Activated T-cell treated with anti-CD3 and anti-CD28 coated beads, Interleukin-2, amount 50 U/mL, for 4 hours (primary cell): Measurements from ENCODE around the gene MBOAT2. TPM values are rescaled to one million over a fixed set of nuclear protein-coding genes. Genes with fewer than 3 reads are reported as not detected.

Experiments used
- ATAC-seq, 2 donors: fragments of 200-7000 bp; cut with Tn5 transposase; one replicate each; pipeline ENCODE4 v1.10.0; 2021
- DNase-seq: peaks from one replicate; pipeline ENCODE4 v3.0.0-alpha.2; 2020
- H3K27me3 Mint-ChIP-seq: one replicate; pipeline ENCODE4 v1.8.0; 2021; ENCODE audit warnings: low read depth, mixed read lengths
- H3K36me3 Mint-ChIP-seq: one replicate; pipeline ENCODE4 v1.8.0; 2022; ENCODE audit warnings: mixed read lengths; ENCODE audit not compliant: insufficient read depth
- H3K4me1 Mint-ChIP-seq: one replicate; pipeline ENCODE4 v1.8.0; 2021; ENCODE audit warnings: low read depth, mixed read lengths
- H3K4me3 Mint-ChIP-seq: one replicate; pipeline ENCODE4 v1.8.0; 2021; ENCODE audit warnings: mild to moderate bottlenecking, moderate library complexity, mixed read lengths
- H3K9me3 Mint-ChIP-seq: one replicate; pipeline ENCODE4 v1.8.0; 2021; ENCODE audit warnings: mixed read lengths
- total RNA-seq, 3 donors: library from RNA; stranded (reverse); gene quantifications; one replicate each; pipeline ENCODE4 v1.2.1, GENCODE V29; 2021

Gene MBOAT2
- total RNA-seq, 3 donors from 2014 or later, result 0.74 to 0.99 (median 0.95) TPM

- DNase-seq (no peak), ATAC-seq (peak in 1 of 2 donors; percentile 4)
- Mint-ChIP-seq H3K4me3 (peak overlapping the region; percentile 77), H3K36me3 (no peaks in the 10 kb centered on the region), H3K27me3 (peaks cover 4% of the 10 kb centered on the region), H3K9me3 (no peaks in the 10 kb centered on the region), H3K4me1 (peaks cover 13% of the 10 kb centered on the region)
These were observed 1.1 kb upstream of the MBOAT2 start for GRCh38 chr2:9004338-9005204.

- H3K4me3 Mint-ChIP-seq, result no peak overlapping the region
- no peaks in the 10 kb centered on the region for H3K9me3 Mint-ChIP-seq
- H3K36me3 Mint-ChIP-seq, result no peaks in the 10 kb centered on the region
- no peak for ATAC-seq
- peaks cover 4% of the 10 kb centered on the region for H3K27me3 Mint-ChIP-seq
- no peak for DNase-seq
- peaks cover 15% of the 10 kb centered on the region for H3K4me1 Mint-ChIP-seq
These were observed 193 bp downstream of the MBOAT2 start for GRCh38 chr2:9003366-9003615.

GRCh38 chr2:9002637-9003365 lies 683 bp downstream of the MBOAT2 start:
- ATAC-seq (peak; percentile 6 to 15), DNase-seq (no peak)
- Mint-ChIP-seq H3K27me3 (peaks cover 4% of the 10 kb centered on the region), H3K4me3 (peak overlapping the region; percentile 80), H3K9me3 (no peaks in the 10 kb centered on the region), H3K4me1 (peaks cover 15% of the 10 kb centered on the region), H3K36me3 (no peaks in the 10 kb centered on the region)

- no peaks in the 10 kb centered on the region for H3K9me3 Mint-ChIP-seq
- H3K36me3 Mint-ChIP-seq, result no peaks in the 10 kb centered on the region
- ATAC-seq (no peak), DNase-seq (no peak)
- peak overlapping the region; percentile 80 for H3K4me3 Mint-ChIP-seq
- peaks cover 15% of the 10 kb centered on the region for H3K4me1 Mint-ChIP-seq
- peaks cover 4% of the 10 kb centered on the region for H3K27me3 Mint-ChIP-seq
These were observed 1.2 kb downstream of the MBOAT2 start for GRCh38 chr2:9002313-9002636.

GRCh38 chr2:9001778-9002177 lies 1.7 kb downstream of the MBOAT2 start:
- ATAC-seq (no peak), DNase-seq (no peak)
- H3K4me1 Mint-ChIP-seq, result peaks cover 15% of the 10 kb centered on the region
- H3K4me3 Mint-ChIP-seq, result no peak overlapping the region
- no peaks in the 10 kb centered on the region for H3K9me3 Mint-ChIP-seq
- peaks cover 4% of the 10 kb centered on the region for H3K27me3 Mint-ChIP-seq
- no peaks in the 10 kb centered on the region for H3K36me3 Mint-ChIP-seq

- no peak for DNase-seq
- Mint-ChIP-seq H3K4me1 (peaks cover 15% of the 10 kb centered on the region), H3K36me3 (no peaks in the 10 kb centered on the region), H3K27me3 (peaks cover 4% of the 10 kb centered on the region), H3K4me3 (no peak overlapping the region), H3K9me3 (no peaks in the 10 kb centered on the region)
- no peak for ATAC-seq
These were observed 2.3 kb downstream of the MBOAT2 start for GRCh38 chr2:9001229-9001628.

- no peak for DNase-seq
- Mint-ChIP-seq H3K27me3 (peaks cover 4% of the 10 kb centered on the region), H3K9me3 (no peaks in the 10 kb centered on the region), H3K4me3 (no peak overlapping the region), H3K36me3 (no peaks in the 10 kb centered on the region), H3K4me1 (peaks cover 15% of the 10 kb centered on the region)
- ATAC-seq, result no peak
These were observed 3.0 kb downstream of the MBOAT2 start for GRCh38 chr2:9000442-9000841.

GRCh38 chr2:8999797-9000196 lies 3.7 kb downstream of the MBOAT2 start:
- peaks cover 4% of the 10 kb centered on the region for H3K27me3 Mint-ChIP-seq
- DNase-seq, result no peak
- no peaks in the 10 kb centered on the region for H3K9me3 Mint-ChIP-seq
- H3K4me3 Mint-ChIP-seq, result no peak overlapping the region
- ATAC-seq, result no peak
- H3K36me3 Mint-ChIP-seq, result no peaks in the 10 kb centered on the region
- H3K4me1 Mint-ChIP-seq, result peaks cover 15% of the 10 kb centered on the region

- Mint-ChIP-seq H3K9me3 (no peaks in the 10 kb centered on the region), H3K4me3 (no peak overlapping the region), H3K27me3 (peaks cover 4% of the 10 kb centered on the region), H3K36me3 (no peaks in the 10 kb centered on the region), H3K4me1 (peaks cover 11% of the 10 kb centered on the region)
- DNase-seq (no peak), ATAC-seq (no peak)
These were observed 4.4 kb downstream of the MBOAT2 start for GRCh38 chr2:8999102-8999446.

GRCh38 chr2:8998418-8999101 lies 4.9 kb downstream of the MBOAT2 start:
- Mint-ChIP-seq H3K27me3 (peaks cover 4% of the 10 kb centered on the region), H3K4me1 (peaks cover 11% of the 10 kb centered on the region), H3K36me3 (no peaks in the 10 kb centered on the region), H3K9me3 (no peaks in the 10 kb centered on the region), H3K4me3 (no peak overlapping the region)
- ATAC-seq, result no peak
- no peak for DNase-seq

GRCh38 chr2:8997631-8998030 lies 5.9 kb downstream of the MBOAT2 start:
- Mint-ChIP-seq H3K9me3 (no peaks in the 10 kb centered on the region), H3K36me3 (no peaks in the 10 kb centered on the region), H3K27me3 (peaks cover 2% of the 10 kb centered on the region), H3K4me3 (no peak overlapping the region), H3K4me1 (peaks cover 8% of the 10 kb centered on the region)
- no peak for DNase-seq
- ATAC-seq, result no peak

- Mint-ChIP-seq H3K36me3 (no peaks in the 10 kb centered on the region), H3K4me3 (no peak overlapping the region), H3K9me3 (no peaks in the 10 kb centered on the region), H3K27me3 (no peaks in the 10 kb centered on the region), H3K4me1 (peaks cover 6% of the 10 kb centered on the region)
- ATAC-seq (no peak), DNase-seq (no peak)
These were observed 6.4 kb downstream of the MBOAT2 start for GRCh38 chr2:8997108-8997507.

- no peaks in the 10 kb centered on the region for H3K27me3 Mint-ChIP-seq
- DNase-seq (no peak), ATAC-seq (no peak)
- no peaks in the 10 kb centered on the region for H3K9me3 Mint-ChIP-seq
- peaks cover 6% of the 10 kb centered on the region for H3K4me1 Mint-ChIP-seq
- H3K36me3 Mint-ChIP-seq, result no peaks in the 10 kb centered on the region
- no peak overlapping the region for H3K4me3 Mint-ChIP-seq
These were observed 7.5 kb downstream of the MBOAT2 start for GRCh38 chr2:8996006-8996405.

- ATAC-seq (no peak), DNase-seq (no peak)
- peaks cover 3% of the 10 kb centered on the region for H3K27me3 Mint-ChIP-seq
- no peaks in the 10 kb centered on the region for H3K36me3 Mint-ChIP-seq
- H3K4me1 Mint-ChIP-seq, result no peaks in the 10 kb centered on the region
- no peak overlapping the region for H3K4me3 Mint-ChIP-seq
- no peaks in the 10 kb centered on the region for H3K9me3 Mint-ChIP-seq
These were observed 9.1 kb downstream of the MBOAT2 start for GRCh38 chr2:8994386-8994785.

- no peaks in the 10 kb centered on the region for H3K4me1 Mint-ChIP-seq
- no peaks in the 10 kb centered on the region for H3K36me3 Mint-ChIP-seq
- DNase-seq, result no peak
These were observed 9.6 kb downstream of the MBOAT2 start for GRCh38 chr2:8993902-8994278.

More at GRCh38 chr2:8993902-8994278, 9.6 kb downstream of the MBOAT2 start:
- Mint-ChIP-seq H3K4me3 (no peak overlapping the region), H3K9me3 (no peaks in the 10 kb centered on the region), H3K27me3 (peaks cover 3% of the 10 kb centered on the region)
- no peak for ATAC-seq
